NCI-H82 treated with DMSO at 0.1 percent for 48 hours (cell line): ENCODE data around the gene MRPL10.

ENCODE experiments used
- DNase-seq: peaks from one replicate; lab custom pipeline; 2025; ENCODE audit not compliant: unreplicated experiment; lab: John Stamatoyannopoulos, UW

The MRPL10 gene

GRCh38 chr17:47860386-47860785 is 29.0 kb upstream of the MRPL10 start:
- DNase-seq = no peak

GRCh38 chr17:47857551-47858455 is 26.5 kb upstream of the MRPL10 start:
- no peak for DNase-seq

- no peak for DNase-seq
These were observed 25.5 kb upstream of the MRPL10 start for GRCh38 chr17:47856830-47857229.

GRCh38 chr17:47855737-47856136 is 24.4 kb upstream of the MRPL10 start:
- DNase-seq = no peak

- no peak for DNase-seq
These were observed 22.3 kb upstream of the MRPL10 start for GRCh38 chr17:47853616-47854015.

GRCh38 chr17:47852113-47852949 is 21.0 kb upstream of the MRPL10 start:
- no peak for DNase-seq

- no peak for DNase-seq
These were observed 20.4 kb upstream of the MRPL10 start for GRCh38 chr17:47851764-47852112.

- no peak for DNase-seq
These were observed 19.6 kb upstream of the MRPL10 start, which contains the start of gene SP6 for GRCh38 chr17:47850692-47851573. Gene SP6, minus strand, starts transcription at chr17:47851163. Its CDS starts 2,734 bp downstream, at chr17:47848429.

GRCh38 chr17:47850373-47850691 is 19.0 kb upstream of the MRPL10 start:
- no peak for DNase-seq

- no peak for DNase-seq
These were observed 16.8 kb upstream of the MRPL10 start for GRCh38 chr17:47848198-47848513.

GRCh38 chr17:47847341-47848197 is 16.2 kb upstream of the MRPL10 start:
- no peak for DNase-seq

GRCh38 chr17:47846716-47847340 is 15.5 kb upstream of the MRPL10 start:
- DNase-seq = no peak

GRCh38 chr17:47845716-47846075 is 14.4 kb upstream of the MRPL10 start:
- no peak for DNase-seq

GRCh38 chr17:47844814-47845715 is 13.7 kb upstream of the MRPL10 start:
- no peak for DNase-seq

- DNase-seq = no peak
These were observed 12.9 kb upstream of the MRPL10 start for GRCh38 chr17:47844227-47844626.

- DNase-seq = no peak
These were observed 12.0 kb upstream of the MRPL10 start for GRCh38 chr17:47843391-47843730.

GRCh38 chr17:47841488-47842291 is 10.3 kb upstream of the MRPL10 start:
- DNase-seq = no peak

- DNase-seq = peak; percentile 76
These were observed 9.6 kb upstream of the MRPL10 start, which contains the start of gene SCRN2 for GRCh38 chr17:47840742-47841487. Gene SCRN2, minus strand, starts transcription at chr17:47841273. Its CDS starts 430 bp downstream, at chr17:47840843.
